SH-SY5Y (cell line): ENCODE measurements around the gene USP22.

Experiments
- GATA2 ChIP-seq: IDR thresholded peaks from 2 replicates; pipeline ENCODE4 v1.6.1; 2011; ENCODE audit warnings: mild to moderate bottlenecking, low read depth, low read length
- GATA3 ChIP-seq: IDR thresholded peaks from 2 replicates; pipeline ENCODE4 v1.6.1; 2011; ENCODE audit warnings: low read depth, mild to moderate bottlenecking, low read length, moderate library complexity

GRCh38 chr17:21016826-21017225 is 26.0 kb downstream of the USP22 start:
- TF ChIP-seq GATA3 (no peak), GATA2 (no peak)
